ENCODE measurements around the gene EBF3. TPM values are rescaled to one million over a fixed set of nuclear protein-coding genes. Genes with fewer than 3 reads are reported as not detected.

The EBF3 gene
- total RNA-seq, 1 experiment from 2014 or later: 0.12 TPM

- no peak for ATAC-seq
- H3K27me3 ChIP-seq (ENCODE audit: insufficient read depth, low read length): no peaks in the 10 kb centered on the region
- POLR2A ChIA-PET: no interaction called here
These were observed 29.7 kb downstream of the EBF3 start for GRCh38 chr10:129934196-129934925.

More at GRCh38 chr10:129934196-129934925, 29.7 kb downstream of the EBF3 start:
- intact Hi-C loops (cut with micrococcal nuclease): no loop called here
- TF ChIP-seq, protein P1, sequence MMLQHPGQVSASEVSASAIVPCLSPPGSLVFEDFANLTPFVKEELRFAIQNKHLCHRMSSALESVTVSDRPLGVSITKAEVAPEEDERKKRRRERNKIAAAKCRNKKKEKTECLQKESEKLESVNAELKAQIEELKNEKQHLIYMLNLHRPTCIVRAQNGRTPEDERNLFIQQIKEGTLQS (IDR thresholded peaks at IDR 0.05): no peak
- TF ChIP-seq JUND (IDR thresholded peaks at IDR 0.05) (no peak), REST (IDR thresholded peaks at IDR 0.05; ENCODE audit: low read depth) (no peak), ELF1 (IDR thresholded peaks at IDR 0.05; ENCODE audit: borderline replicate concordance, low read depth) (no peak), CBX3 (IDR thresholded peaks at IDR 0.05; ENCODE audit: low read depth) (no peak), SRF (IDR thresholded peaks at IDR 0.05; ENCODE audit: low read depth) (no peak), FOSL1 (IDR thresholded peaks at IDR 0.05; ENCODE audit: low read depth) (no peak), EGR1 (IDR thresholded peaks at IDR 0.05; ENCODE audit: low read depth) (no peak), TCF7L2 (IDR thresholded peaks at IDR 0.05; ENCODE audit: borderline replicate concordance, extremely low read depth, insufficient read depth, insufficient read length) (no peak), POLR2AphosphoS5 (IDR thresholded peaks at IDR 0.05; ENCODE audit: low read depth, low read length) (no peak), SP1 (IDR thresholded peaks at IDR 0.05; ENCODE audit: low read depth) (no peak), CEBPB (IDR thresholded peaks at IDR 0.05; ENCODE audit: low read depth) (no peak), SIN3A (IDR thresholded peaks at IDR 0.05; ENCODE audit: low read depth) (no peak), ZFX (IDR thresholded peaks at IDR 0.05) (no peak), POLR2A (IDR thresholded peaks at IDR 0.05; ENCODE audit: borderline replicate concordance, extremely low read depth, insufficient read depth, insufficient read length) (no peak), YY1 (IDR thresholded peaks at IDR 0.05; ENCODE audit: extremely low read depth, insufficient replicate concordance, low read depth, low read length) (no peak), ZNF274 (IDR thresholded peaks at IDR 0.05; ENCODE audit: low read depth, low read length) (no peak)
- TF ChIP-seq, protein P2, sequence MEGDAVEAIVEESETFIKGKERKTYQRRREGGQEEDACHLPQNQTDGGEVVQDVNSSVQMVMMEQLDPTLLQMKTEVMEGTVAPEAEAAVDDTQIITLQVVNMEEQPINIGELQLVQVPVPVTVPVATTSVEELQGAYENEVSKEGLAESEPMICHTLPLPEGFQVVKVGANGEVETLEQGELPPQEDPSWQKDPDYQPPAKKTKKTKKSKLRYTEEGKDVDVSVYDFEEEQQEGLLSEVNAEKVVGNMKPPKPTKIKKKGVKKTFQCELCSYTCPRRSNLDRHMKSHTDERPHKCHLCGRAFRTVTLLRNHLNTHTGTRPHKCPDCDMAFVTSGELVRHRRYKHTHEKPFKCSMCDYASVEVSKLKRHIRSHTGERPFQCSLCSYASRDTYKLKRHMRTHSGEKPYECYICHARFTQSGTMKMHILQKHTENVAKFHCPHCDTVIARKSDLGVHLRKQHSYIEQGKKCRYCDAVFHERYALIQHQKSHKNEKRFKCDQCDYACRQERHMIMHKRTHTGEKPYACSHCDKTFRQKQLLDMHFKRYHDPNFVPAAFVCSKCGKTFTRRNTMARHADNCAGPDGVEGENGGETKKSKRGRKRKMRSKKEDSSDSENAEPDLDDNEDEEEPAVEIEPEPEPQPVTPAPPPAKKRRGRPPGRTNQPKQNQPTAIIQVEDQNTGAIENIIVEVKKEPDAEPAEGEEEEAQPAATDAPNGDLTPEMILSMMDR (IDR thresholded peaks at IDR 0.05 in 2 of 3, conservative IDR thresholded peaks at IDR 0.05 in 1 of 3; ENCODE audit: borderline replicate concordance in 1 of 3, insufficient read depth in 1 of 3, low read depth in 2 of 3, low read length in 2 of 3): no peak
- TF ChIP-seq, protein P3, sequence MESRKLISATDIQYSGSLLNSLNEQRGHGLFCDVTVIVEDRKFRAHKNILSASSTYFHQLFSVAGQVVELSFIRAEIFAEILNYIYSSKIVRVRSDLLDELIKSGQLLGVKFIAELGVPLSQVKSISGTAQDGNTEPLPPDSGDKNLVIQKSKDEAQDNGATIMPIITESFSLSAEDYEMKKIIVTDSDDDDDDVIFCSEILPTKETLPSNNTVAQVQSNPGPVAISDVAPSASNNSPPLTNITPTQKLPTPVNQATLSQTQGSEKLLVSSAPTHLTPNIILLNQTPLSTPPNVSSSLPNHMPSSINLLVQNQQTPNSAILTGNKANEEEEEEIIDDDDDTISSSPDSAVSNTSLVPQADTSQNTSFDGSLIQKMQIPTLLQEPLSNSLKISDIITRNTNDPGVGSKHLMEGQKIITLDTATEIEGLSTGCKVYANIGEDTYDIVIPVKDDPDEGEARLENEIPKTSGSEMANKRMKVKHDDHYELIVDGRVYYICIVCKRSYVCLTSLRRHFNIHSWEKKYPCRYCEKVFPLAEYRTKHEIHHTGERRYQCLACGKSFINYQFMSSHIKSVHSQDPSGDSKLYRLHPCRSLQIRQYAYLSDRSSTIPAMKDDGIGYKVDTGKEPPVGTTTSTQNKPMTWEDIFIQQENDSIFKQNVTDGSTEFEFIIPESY (IDR thresholded peaks at IDR 0.05; ENCODE audit: extremely low read depth, insufficient replicate concordance, low read length): no peak
- TF ChIP-seq, protein P4, sequence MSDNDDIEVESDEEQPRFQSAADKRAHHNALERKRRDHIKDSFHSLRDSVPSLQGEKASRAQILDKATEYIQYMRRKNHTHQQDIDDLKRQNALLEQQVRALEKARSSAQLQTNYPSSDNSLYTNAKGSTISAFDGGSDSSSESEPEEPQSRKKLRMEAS (IDR thresholded peaks at IDR 0.05): no peak
- Histone ChIP-seq H2AFZ (ENCODE audit: low read depth, low read length, poor library complexity, severe bottlenecking) (no peak overlapping the region), H3K79me2 (ENCODE audit: insufficient read depth, low read length) (no peaks in the 10 kb centered on the region), H3K36me3 (ENCODE audit: control insufficient read depth in 1 of 2, insufficient read depth in 2 of 2, low read length in 2 of 2) (no peaks in the 10 kb centered on the region), H3K9ac (ENCODE audit: low read length) (no peak overlapping the region), H3K4me1 (ENCODE audit: control insufficient read depth in 1 of 2, insufficient read depth in 2 of 2, low read length in 2 of 2) (no peaks in the 10 kb centered on the region), H3K4me3 (replicated peaks in 1 of 2; ENCODE audit: low read depth in 1 of 2, low read length in 2 of 2) (no peak overlapping the region), H3K4me2 (ENCODE audit: low read length) (no peak overlapping the region), H3K27ac (ENCODE audit: low read depth, low read length) (no peak overlapping the region), H3K9me2 (ENCODE audit: insufficient read depth) (no peaks in the 10 kb centered on the region), H3K9me3 (ENCODE audit: control insufficient read depth in 1 of 2, insufficient read depth in 1 of 2, low read depth in 1 of 2, low read length in 2 of 2) (no peaks in the 10 kb centered on the region), H4K20me1 (ENCODE audit: insufficient read depth) (no peaks in the 10 kb centered on the region)
- ChIA-PET RAD21 (ENCODE audit: low non-redundant PET in 1 of 2, low total read pairs in 2 of 2, uncharacterized antibody in 2 of 2, unreplicated experiment in 2 of 2) (no interaction called here), CTCF (no interaction called here)
- BruUV-seq (replicated peaks): no TSS peak
- no peak for DNase-seq (ENCODE audit: low read depth, low spot score)

All from HCT116 (cell line).